GM21723 (cell line): ENCODE results near the gene GTF2F1.
"Not testable (repeated sequence)": the region's sequence is repeated elsewhere in the genome, so short reads cannot be mapped to it uniquely, and the experiment has no call there.

Experiments used
- ATAC-seq: cut with Tn5 transposase; IDR thresholded peaks from one replicate; pipeline ENCODE4 v1.9.1; 2021; ENCODE audit warnings: mild to moderate bottlenecking, moderate library complexity; ENCODE audit not compliant: unreplicated experiment

GTF2F1 gene

DNA sequence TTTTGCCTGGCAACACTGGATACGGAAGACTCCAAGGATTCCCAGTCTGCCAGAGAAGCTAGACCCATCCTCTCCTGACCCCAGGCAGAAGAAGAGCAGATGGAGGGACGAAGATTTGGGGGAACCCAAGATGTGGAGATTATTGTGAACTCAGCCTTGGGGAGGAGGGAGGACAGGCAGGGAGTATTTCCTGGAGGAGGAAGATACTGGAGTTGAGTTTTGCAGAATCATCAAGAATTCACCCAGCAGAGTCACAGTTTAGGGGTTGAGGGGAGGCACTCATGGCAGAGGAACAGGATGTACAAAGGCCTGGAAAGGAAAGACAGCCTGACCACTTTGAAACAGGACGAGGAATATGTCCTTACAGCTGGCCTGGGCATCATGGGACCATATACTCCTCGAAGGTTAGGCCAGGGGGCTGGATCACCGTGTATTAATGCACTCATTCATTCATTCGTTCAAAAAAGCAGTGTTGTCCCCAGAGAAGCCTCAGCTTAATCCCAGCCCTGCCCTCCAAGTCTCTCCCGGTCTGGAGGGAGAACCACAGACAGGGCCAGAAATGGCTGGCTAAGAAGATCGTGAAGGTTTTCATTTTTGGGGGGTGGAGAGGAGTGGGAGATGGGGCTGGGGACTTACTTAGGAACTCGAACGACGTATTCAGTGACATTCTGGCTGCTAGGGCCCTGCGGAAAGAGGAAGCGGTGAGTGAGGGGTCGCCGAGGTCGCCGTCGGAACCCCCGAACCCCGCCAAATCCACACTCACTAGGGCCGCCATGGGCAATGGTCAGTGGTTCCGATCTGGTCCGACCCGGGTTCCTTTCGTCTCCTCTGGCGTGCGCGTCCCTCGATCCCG lies 517 bp downstream of the GTF2F1 start:
- peak; percentile 6 for ATAC-seq

DNA sequence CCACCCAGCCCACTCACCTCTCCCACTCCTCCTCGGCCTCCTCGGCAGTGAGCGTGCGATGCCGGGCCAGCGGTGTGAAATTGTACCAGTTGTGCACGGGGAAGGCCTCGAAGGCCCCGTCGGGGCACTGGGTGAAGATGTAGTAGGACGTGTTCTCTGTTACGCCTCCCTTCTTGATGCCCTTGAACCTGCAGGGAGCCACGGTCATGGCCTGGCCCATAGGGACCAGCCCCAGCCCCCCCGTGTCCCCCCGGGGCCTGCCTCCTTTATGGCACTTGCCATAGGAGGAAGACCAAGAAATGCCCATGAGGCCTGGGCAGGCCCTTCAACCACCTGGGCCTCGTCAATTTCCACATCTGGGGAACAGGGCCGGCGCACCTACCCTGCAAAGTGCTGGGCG lies 5.6 kb downstream of the GTF2F1 start:
- ATAC-seq: no peak

DNA sequence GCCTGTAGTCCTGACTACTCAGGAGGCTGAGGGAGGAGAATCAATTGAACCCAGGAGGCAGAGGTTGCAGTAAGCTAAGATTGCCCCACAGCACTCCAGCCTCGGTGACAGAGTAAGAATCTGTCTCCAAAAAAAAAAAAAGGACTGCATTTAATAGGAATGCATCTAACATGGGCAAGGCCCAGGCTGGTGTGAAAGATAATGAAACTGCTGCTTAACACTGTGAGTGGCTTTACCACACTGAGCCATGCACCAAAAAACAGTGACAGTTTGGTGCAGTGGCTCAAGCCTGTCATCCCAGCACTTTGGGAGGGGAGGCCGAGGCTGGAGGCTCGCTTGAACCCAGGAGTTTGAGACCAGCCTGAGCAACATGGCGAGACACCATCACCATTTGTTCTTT lies 8.6 kb downstream of the GTF2F1 start:
- ATAC-seq: no peak

DNA sequence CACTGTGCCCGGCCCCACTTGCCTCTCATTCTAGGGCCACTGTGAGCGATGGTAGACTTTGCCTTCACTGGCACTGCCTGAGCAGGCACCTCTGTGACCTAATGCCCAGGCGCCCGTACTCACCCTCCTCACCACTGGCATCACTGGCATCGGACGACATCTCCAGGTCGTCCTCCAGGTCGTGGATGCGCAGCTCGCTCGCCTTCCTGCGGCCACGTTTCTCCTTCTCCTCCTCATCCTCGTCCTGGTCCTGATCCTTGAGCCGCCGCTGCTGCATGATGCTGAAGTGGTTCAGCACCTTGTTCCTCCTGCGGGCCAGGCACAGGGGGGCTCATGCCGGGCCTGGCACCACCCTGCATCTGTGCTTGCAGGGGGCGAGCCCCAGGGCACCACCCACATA lies 9.8 kb downstream of the GTF2F1 start:
- no peak for ATAC-seq

DNA sequence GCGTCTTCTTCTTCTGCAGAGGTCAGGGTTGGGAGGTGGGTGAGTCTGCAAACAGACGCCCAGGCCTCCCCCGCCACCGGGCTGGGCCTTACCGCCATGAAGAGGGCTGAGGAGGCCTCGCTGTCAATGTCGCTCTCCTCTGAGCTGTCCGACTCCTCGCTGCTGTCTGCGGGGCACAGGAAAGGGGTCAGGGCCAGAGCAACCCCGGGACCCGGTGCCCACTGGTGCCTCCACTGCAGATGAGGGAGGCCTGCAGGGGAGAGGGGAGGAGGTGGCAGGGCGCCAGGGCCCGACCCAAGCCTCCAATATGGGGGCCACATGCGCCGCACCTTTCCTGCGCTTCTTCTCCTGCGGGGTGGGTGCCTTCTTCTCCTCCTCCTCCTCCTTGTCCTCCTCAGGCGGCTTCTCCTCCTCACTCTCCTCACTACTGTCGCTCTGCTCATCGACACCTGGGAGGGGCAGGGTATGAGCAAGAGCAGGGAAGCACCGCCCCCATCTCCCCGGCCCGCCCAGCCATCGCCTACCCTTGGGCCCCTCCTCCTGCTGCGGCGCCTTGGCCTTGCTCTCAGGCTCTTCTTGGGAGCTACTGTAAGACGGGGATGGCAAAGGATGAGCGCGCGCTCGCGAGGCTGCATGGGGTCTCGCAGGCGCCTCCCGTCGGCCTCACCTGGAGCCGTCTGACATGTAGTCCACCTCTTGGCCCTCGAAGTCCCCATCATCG lies 11.8 kb downstream of the GTF2F1 start:
- no peak for ATAC-seq

DNA sequence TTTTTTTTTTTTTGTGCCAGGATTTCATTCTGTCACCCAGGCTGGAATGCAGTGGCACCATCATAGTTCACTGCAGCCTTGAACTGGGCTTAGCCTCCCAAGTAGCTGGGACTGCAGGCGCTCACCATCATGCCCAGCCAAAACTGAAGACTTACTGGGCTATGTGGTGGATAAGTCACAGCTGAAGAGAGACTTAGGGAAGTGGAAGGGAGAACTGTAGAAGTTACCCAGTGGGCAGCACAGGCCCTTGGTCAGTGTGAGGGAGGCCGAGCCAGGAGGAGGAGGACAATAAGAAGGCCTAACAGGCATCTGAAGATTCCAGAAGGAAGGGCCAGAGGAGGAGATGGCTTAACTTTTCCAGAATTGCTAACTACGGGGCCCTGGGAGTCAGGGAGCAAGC lies 13.2 kb downstream of the GTF2F1 start:
- no peak for ATAC-seq

DNA sequence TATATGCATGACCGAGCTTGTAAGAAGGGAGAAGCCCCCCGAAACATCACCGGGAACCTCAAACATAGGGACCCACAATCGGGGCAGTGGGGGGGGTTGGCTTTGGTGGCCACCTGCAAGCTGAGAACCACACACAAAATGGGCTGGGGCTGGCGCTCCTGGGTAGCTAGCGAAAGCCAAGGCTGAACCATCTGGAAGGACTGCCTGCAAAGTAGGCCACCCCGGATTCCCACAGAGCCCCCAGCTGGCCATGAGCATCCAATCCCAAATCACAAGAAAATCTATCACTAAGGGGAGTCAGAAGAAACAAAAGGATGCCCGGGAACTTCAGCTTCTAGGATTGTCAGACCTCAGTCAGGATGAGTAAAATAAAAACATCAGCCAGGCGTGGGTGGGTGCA lies 14.5 kb downstream of the GTF2F1 start:
- no peak for ATAC-seq

DNA sequence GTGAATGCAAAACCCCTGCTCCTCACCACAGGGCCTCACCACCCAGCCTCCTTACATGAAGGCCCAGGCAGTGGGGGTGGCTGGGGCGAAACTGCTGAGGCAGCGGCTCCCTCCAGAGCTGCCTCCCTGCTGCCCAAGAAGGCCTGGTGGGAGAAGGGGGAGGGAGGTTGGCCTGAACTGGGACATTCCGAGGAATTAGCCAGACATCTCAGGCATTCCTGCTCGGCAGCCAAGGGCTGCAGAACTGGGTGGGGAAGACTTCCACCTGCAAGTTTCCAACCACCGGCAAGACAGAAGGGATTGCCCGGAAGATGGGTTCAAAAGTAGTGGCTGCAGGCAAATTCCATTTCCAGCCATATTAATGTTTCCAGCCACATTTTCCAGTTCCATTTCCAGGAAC lies 14.9 kb downstream of the GTF2F1 start:
- ATAC-seq: no peak

DNA sequence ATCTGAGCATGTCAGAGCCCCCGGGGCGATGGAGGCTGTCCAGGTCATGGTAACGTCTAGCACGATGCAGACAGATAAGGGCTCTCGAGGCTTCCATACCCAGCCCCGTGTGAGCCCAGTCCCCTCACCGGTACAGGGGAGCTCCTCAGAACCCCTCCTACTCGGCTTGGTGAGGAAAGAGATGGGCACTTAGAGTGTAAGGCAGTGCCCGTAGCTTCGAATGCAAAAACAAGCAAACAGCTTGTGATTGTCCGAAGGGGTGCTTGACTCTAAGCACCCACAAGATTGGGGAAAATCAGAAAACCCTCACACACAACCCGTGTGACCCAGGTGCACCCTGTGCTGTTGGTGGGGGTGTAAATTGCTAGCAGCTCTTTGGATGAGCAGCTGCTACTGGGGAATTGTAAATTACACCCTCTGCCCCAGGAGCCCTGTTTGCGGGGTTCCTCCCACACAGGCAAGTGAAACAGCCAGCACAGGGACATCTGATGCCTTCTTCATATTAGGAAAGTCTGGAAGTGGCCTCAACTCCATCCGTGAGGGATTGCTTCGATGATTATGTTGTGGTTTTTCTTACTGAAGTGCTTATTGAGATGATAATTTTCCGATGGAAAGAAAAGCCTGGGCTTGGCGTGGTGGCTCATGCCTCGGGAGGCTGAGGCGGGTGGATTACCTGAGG lies 16.3 kb downstream of the GTF2F1 start:
- ATAC-seq: no peak

DNA sequence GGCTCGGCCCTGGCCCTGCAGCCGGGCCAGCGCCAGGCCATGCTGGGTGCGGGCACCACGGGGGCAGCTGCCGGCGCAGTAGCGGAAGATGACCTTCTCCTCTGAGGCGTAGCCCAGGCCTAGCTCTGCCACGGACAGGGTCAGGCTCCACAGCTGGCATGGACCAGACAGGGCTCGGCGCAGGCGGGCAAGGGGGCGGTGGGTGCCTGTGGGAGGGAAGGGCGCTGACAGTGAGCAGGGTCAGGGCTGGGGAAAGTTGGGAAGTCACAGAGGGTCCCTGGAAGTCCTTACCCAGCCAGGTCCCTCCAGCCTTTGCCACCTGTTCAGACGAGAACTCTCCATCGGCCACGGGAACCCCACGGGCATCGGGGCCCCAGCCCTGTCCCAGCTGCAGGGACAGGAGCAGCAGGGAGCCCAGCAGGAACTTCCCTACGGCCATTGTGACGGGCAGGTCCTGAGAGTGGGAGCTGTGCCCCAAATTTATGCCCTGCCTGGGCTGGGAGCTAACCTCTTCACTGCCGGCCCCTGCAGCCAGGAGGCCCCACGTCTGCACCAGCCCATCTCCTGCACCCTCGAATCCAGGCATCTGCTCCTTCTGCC lies 17.5 kb downstream of the GTF2F1 start, which contains the start of gene PSPN:
Gene PSPN (minus strand): TSS at position 523 of the 600 bp plus-strand sequence. CDS start 84 bp downstream, at position 439.
- no peak for ATAC-seq

DNA sequence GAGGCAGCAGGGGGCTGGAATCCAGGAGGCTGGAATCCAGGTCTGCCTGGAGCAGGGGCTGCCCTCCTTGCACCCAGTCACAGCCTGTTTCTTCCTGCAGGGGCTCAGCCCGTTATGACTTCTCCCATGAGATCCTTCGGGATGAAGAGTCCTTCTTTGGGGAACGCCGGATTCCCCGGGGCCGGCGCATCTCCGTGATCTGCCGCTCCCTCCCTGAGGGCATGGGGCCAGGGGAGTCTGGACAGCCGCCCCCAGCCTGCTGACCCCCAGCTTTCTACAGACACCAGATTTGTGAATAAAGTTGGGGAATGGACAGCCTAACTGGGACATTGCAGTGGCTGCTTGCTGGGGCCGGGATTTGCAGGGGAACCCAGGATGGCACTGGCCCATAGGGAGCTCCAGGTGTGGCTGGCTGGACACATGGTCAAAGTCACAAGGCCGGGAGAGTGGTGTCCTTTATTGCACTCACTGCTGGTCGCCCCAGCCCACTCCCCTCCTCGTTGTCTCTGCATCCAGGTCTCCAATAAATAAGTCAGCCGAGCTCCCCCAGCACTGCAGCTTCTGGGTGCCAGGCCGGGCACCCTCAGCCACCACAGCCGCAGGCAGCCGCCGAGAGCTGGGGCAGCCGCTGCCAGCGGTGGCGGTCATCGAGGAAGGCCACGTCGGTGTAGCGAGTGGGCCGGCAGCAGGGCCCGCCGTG lies 18.1 kb downstream of the GTF2F1 start:
- no peak for ATAC-seq

DNA sequence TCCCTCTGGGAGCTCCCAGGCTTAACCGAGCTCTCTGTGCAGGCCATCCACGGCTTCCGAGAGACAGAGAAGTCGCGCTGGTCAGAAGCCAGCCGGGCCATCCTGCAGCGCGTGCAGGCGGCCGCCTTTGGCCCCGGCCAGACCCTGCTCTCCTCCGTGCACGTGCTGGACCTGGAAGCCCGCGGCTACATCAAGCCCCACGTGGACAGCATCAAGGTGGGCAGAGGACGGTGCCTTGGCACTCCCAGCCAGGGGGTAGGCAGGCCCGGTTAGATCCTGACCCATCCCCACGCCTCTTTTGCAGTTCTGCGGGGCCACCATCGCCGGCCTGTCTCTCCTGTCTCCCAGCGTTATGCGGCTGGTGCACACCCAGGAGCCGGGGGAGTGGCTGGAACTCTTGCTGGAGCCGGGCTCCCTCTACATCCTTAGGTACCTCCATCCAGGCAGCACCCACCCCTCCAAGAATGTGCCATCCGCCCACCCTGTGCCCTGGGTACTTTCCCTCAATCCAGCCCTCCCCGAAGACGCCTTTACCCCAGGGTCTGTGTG lies 18.7 kb downstream of the GTF2F1 start:
- ATAC-seq: no peak

DNA sequence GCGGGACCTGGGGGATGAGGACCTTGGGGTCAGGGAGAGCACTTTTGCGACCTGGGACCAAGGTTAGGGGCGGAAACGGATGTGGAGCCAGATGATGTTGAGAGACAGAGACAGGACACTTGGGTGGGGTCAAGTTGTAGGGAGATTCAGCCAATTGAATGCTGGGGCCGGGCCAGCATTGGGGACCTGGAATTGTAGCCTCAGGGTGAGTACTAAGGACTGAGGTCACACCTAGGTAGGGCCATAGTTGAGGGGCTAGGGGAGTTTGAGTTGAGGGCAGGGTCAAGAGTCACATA lies 19.2 kb downstream of the GTF2F1 start:
- ATAC-seq: no peak

DNA sequence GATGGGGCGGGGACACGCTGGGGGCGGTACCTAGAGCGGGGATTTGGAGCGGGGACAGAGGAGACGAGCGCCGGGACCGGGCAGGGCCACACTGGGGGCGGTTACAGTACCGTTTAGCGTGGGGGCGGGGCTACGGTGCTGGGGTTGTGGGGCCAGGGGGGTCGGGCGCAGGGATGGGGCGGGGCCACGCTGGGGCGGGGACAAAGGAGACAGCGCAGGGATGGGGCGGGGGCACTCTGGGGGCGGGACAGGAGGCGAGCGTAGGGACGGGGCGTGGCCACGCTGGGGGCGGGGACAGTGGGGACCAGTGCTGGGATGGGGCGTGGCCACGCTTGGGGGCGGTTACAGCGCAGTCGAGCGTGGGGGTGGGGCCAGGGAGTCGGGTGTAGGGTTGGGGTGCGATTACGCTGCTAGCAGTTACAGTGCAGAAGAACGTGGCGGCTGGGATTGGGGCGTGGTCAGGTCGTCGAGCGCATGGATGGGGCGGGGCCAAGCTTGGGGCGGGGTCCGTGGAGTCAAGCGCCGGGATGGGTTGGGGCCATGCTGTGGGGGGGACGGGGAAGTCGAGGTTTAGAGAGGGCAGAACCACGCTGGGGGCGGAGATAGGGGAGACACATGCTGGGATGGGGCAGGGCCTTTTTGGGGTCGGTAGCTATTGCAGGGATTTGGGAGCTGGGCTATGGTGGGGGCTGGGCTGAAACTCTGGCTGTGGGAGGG lies 19.7 kb downstream of the GTF2F1 start:
- peak; percentile 48 for ATAC-seq

DNA sequence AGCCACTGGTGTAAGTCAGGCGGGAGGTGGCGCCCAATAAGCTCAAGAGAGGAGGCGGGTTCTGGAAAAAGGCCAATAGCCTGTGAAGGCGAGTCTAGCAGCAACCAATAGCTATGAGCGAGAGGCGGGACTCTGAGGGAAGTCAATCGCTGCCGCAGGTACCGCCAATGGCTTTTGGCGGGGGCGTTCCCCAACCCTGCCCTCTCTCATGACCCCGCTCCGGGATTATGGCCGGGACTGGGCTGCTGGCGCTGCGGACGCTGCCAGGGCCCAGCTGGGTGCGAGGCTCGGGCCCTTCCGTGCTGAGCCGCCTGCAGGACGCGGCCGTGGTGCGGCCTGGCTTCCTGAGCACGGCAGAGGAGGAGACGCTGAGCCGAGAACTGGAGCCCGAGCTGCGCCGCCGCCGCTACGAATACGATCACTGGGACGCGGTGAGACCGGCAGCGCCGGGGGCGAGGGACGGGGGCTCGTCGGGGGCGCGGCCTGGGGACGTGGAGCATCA lies 20.3 kb downstream of the GTF2F1 start, which contains the start of gene ALKBH7:
Gene ALKBH7 (plus strand): TSS at position 201 of the 502 bp plus-strand sequence. CDS start 27 bp downstream, at position 228.
- ATAC-seq: peak; percentile 79

DNA sequence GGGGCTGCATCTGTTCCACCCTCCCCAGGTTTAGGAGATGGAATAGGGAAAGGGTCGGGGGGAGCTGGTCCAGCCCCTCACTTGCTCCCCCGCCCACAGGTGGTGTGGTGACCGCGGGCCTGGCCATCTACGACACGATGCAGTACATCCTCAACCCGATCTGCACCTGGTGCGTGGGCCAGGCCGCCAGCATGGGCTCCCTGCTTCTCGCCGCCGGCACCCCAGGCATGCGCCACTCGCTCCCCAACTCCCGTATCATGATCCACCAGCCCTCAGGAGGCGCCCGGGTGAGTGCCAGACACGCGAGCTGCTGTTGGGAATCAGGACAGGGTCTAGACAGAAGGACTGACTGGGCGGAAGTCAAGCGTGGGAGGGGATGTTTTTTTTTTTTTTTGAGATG lies 28.6 kb downstream of the GTF2F1 start:
- no peak for ATAC-seq

DNA sequence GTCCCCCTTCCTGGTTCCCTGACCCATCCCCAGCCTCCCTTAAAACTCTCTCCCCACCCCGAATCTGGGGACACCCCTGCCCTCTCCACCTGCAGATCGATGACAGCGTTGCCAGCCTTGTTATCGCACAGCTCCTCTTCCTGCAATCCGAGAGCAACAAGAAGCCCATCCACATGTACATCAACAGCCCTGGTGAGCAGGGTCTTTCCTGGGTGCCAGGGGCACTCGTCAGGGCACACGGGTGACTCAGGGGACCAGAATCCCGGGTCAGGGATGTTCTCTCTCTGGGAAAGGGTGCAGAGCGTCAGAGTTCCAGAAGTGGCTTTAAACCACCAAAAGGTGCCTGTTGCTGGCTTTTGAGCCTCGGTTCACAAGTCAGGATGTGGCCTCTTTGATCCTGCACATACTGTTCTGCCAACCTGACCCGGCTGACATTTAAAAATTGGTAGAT lies 30.6 kb downstream of the GTF2F1 start:
- ATAC-seq: no peak

DNA sequence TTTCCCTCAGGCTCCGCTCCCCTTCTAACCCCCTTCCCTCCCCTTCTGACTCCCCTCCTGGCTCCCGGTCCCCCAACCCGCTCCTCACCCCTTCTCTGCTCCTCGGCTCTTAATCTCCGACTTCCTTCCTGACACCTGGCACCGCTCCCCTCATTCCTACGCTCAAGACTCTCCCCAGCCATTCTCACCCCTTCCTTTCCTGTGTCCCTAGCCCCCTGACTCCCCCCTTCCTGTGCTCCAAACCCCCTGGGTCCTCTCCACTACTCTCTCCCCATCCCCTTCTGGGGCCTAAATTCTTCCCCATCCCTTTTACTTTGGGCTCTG lies 31.0 kb downstream of the GTF2F1 start:
- no peak for ATAC-seq

DNA sequence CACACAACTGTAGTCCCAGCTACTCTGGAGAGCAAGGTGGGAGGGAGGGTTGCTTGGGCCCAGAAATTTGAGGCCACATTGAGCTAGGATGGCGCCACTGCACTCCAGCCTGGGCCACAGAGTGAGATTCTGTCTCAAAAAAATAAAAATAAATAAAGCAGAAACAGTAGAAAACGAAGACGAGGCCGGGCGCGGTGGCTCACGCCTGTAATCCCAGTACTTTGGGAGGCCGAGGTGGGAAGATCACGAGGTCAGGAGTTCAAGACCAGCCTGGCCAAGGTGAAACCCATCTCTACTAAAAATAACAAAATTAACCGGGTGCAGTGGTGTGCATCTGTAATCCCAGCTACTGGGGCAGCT lies 32.1 kb downstream of the GTF2F1 start:
- ATAC-seq: not testable (repeated sequence)

DNA sequence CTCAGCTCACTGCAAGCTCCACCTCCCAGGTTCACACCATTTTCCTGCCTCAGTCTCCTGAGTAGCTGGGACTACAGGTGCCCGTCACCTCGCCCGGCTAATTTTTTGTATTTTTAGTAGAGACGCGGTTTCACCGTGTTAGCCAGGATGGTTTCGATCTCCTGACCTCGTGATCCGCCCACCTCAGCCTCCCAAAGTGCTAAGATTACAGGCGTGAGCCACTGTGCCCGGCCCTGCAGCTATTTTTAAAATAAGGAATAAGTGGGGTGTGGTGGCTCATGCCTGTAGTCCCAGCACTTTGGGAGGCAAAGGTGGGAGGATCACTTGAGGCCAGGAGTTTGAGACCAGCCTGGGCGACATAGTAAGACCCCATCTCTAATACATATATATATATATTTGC lies 32.5 kb downstream of the GTF2F1 start:
- not testable (repeated sequence) for ATAC-seq
